SU-DHL-6 (cell line): ENCODE data around the gene KISS1.

Source experiments
- H2AFZ ChIP-seq: fragments of 200-600 bp; sonication (generic); 2 replicates; pipeline ENCODE4 v1.6.1; 2014; ENCODE audit warnings: low read depth, mild to moderate bottlenecking, moderate library complexity, mixed read lengths, antibody characterized with exemption, low read length; ENCODE audit not compliant: severe bottlenecking
- H3F3A ChIP-seq: fragments of 200-600 bp; shearing (Covaris generic); 2 replicates; pipeline ENCODE4 v1.6.0; 2016; ENCODE audit warnings: antibody characterized with exemption, mild to moderate bottlenecking; ENCODE audit not compliant: insufficient read depth
- H3K27ac ChIP-seq: fragments of 200-600 bp; sonication (generic); 2 replicates; pipeline ENCODE4 v1.5.1; 2016; ENCODE audit warnings: low read depth, mild to moderate bottlenecking, low read length, moderate library complexity, mixed read lengths
- H3K27me3 ChIP-seq: fragments of 200-600 bp; sonication (generic), shearing (Covaris generic); 2 replicates; pipeline ENCODE4 v1.6.0; 2014; ENCODE audit warnings: mild to moderate bottlenecking, low read length
- H3K36me3 ChIP-seq: fragments of 200-600 bp; sonication (generic); 2 replicates; pipeline ENCODE4 v1.6.1; 2014; ENCODE audit warnings: mild to moderate bottlenecking, low read length, mixed read lengths
- H3K4me2 ChIP-seq: fragments of 300-600, 200-600 bp; shearing (Covaris generic), sonication (generic); 2 replicates; pipeline ENCODE4 v1.6.0; 2014; ENCODE audit warnings: low read length, low read depth, mild to moderate bottlenecking; ENCODE audit not compliant: poor library complexity, severe bottlenecking
- H3K4me3 ChIP-seq: fragments of 200-600 bp; sonication (generic); 2 replicates; pipeline ENCODE4 v1.5.1; 2014; ENCODE audit warnings: antibody characterized with exemption, low read length, mild to moderate bottlenecking, mixed read lengths; ENCODE audit not compliant: insufficient read depth, poor library complexity, severe bottlenecking
- H3K79me2 ChIP-seq: fragments of 200-600 bp; sonication (generic); 2 replicates; pipeline ENCODE4 v1.6.1; 2014; ENCODE audit warnings: mild to moderate bottlenecking, low read length, moderate library complexity; ENCODE audit not compliant: insufficient read depth
- H3K9ac ChIP-seq: fragments of 200-600 bp; sonication (generic); 2 replicates; pipeline ENCODE4 v1.7.0; 2014; ENCODE audit warnings: mild to moderate bottlenecking, low read length
- H3K9me2 ChIP-seq: fragments of 200-600 bp; sonication (generic); replicated peaks from 2 replicates; pipeline ENCODE4 v1.6.1; 2014; ENCODE audit warnings: low read length; ENCODE audit not compliant: insufficient read depth
- H3K9me3 ChIP-seq: fragments of 200-600 bp; sonication (generic); 2 replicates; pipeline ENCODE4 v1.6.1; 2014; ENCODE audit warnings: low read length, mixed read lengths; ENCODE audit not compliant: insufficient read depth
- H4K20me1 ChIP-seq: fragments of 200-600 bp; sonication (generic); 2 replicates; pipeline ENCODE4 v1.6.1; 2014; ENCODE audit warnings: low read depth, mild to moderate bottlenecking, antibody characterized with exemption, low read length, moderate library complexity, mixed read lengths
- EZH2phosphoT487 ChIP-seq: fragments of 200-600 bp; sonication (generic), shearing (Covaris generic); conservative IDR thresholded peaks from 2 replicates; pipeline ENCODE4 v1.6.1; 2018; ENCODE audit warnings: mild to moderate bottlenecking, antibody characterized with exemption, low read length, moderate library complexity, mixed read lengths
- TF ChIP-seq, protein P1 (sequence below): fragments of 200-600 bp; sonication (generic); IDR thresholded peaks from one replicate; pipeline ENCODE4 v1.5.1; 2017; ENCODE audit warnings: antibody characterized with exemption, mild to moderate bottlenecking, low read length, moderate library complexity; ENCODE audit not compliant: insufficient read depth, poor library complexity, severe bottlenecking

The KISS1 gene

DNA sequence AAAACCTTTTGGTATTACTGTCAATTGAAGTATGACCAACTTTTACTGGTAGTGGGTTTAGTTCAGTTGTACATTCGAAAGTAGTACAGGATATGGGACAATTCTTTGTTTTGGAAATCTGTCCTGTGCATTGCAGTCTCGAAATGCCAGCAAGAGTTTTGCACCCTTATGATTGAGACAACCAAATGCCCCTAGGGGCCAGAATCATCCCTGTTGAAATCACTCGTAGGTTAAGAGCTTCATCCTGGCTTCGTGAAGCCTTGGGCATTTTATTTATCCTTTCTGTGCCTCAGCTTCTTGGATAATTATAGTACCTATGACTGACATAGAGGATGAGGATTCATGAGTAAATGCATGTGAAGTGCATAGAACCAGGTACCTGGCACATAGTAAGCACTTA, 19.9 kb upstream of the KISS1 start:
- TF ChIP-seq, protein P1, sequence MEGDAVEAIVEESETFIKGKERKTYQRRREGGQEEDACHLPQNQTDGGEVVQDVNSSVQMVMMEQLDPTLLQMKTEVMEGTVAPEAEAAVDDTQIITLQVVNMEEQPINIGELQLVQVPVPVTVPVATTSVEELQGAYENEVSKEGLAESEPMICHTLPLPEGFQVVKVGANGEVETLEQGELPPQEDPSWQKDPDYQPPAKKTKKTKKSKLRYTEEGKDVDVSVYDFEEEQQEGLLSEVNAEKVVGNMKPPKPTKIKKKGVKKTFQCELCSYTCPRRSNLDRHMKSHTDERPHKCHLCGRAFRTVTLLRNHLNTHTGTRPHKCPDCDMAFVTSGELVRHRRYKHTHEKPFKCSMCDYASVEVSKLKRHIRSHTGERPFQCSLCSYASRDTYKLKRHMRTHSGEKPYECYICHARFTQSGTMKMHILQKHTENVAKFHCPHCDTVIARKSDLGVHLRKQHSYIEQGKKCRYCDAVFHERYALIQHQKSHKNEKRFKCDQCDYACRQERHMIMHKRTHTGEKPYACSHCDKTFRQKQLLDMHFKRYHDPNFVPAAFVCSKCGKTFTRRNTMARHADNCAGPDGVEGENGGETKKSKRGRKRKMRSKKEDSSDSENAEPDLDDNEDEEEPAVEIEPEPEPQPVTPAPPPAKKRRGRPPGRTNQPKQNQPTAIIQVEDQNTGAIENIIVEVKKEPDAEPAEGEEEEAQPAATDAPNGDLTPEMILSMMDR: no peak
- TF ChIP-seq EZH2phosphoT487: no peak
- no peak overlapping the region for H3K4me2 ChIP-seq
- no peak overlapping the region for H3K27ac ChIP-seq
- no peaks in the 10 kb centered on the region for H3K36me3 ChIP-seq
- H3K79me2 ChIP-seq: no peaks in the 10 kb centered on the region
- H3K9me3 ChIP-seq: no peaks in the 10 kb centered on the region
- H3K4me3 ChIP-seq: no peak overlapping the region
- no peak overlapping the region for H2AFZ ChIP-seq
- no peaks in the 10 kb centered on the region for H3F3A ChIP-seq
- H3K27me3 ChIP-seq: no peaks in the 10 kb centered on the region
- no peaks in the 10 kb centered on the region for H4K20me1 ChIP-seq
- H3K9me2 ChIP-seq: no peaks in the 10 kb centered on the region
- H3K9ac ChIP-seq: no peak overlapping the region

DNA sequence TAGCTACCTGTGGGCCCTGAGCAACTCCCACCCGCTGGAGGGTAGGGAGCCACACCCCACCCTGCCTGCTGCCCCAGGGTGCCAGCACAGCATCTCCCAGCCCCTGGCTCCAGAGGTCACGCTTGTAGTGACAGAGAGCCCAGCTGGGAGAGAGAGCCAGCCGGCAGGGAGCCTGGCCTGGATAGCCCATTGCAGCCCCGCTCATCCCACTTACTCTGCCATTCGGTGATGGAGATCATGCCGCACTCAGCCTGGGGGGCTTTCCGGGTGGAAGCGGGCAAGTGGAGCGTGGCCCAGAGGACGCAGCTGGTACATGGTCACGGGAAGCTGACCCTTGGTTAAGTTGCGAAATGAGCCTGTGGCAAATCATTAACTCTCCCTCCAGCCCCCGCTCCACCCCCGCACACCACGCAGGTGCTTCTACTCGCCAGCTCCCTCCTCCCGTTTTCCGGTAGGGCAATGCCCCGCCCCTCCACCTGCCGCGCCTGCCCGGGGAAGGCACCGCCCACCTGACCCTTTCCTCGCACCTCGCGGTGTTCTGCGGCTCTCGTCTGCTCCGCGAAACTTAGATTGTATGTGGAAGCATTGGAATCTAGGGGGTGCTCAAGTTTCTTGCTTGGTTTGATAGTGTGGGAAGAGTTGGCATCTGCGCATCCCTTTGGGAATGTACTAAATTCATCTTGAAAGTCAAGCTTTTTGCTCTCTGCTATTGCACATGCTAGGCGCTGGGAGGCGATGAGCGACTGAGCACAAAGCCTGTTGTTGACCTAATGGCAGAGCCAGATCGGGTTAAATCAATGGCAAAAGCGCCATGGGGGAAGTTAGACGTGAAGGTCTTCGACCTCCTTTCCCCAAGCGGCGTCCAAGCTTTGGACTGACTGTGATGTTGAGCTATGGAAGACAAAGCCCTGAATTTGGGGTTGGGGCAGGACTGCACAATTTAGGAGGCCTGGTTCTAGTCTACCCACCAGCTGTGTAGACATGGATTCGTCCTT, 17.7 kb upstream of the KISS1 start, which contains the start of gene GOLT1A:
TSS of gene GOLT1A (minus strand) at position 321 of the 995 bp plus-strand sequence. CDS start at position 239, 82 bp downstream.
- Histone ChIP-seq H3K79me2 (no peaks in the 10 kb centered on the region), H4K20me1 (no peaks in the 10 kb centered on the region), H3K9me2 (no peaks in the 10 kb centered on the region), H3K36me3 (no peaks in the 10 kb centered on the region), H3K27me3 (no peaks in the 10 kb centered on the region), H3K9me3 (no peaks in the 10 kb centered on the region), H3F3A (no peaks in the 10 kb centered on the region), H2AFZ (no peak within 1 kb of the TSS), H3K4me2 (no peak within 1 kb of the TSS), H3K4me3 (no peak within 1 kb of the TSS), H3K9ac (no peak within 1 kb of the TSS), H3K27ac (no peak within 1 kb of the TSS)
- TF ChIP-seq, protein P1: no peak
- no peak for TF ChIP-seq EZH2phosphoT487

DNA sequence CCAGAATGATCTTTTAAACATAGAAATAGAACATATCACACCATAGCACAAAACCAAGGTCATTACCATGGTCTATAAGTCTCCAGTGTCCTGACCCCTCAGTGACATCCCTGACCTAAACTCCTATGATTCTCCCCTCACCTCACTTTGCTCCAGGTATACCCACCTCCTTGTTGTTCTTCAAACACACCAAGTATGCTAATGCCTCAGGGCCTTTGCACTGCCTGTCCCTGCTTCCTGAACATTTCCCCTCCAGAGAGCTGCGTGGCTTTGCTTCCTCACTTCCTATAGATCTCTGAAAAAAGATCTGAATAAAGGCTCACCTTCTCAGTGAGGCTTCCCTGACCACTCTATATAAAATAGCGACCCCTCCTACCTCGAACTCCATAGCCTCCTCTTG, 16.4 kb upstream of the KISS1 start:
- H3K79me2 ChIP-seq: no peaks in the 10 kb centered on the region
- H3K4me3 ChIP-seq: no peak overlapping the region
- no peaks in the 10 kb centered on the region for H4K20me1 ChIP-seq
- no peak for TF ChIP-seq EZH2phosphoT487
- TF ChIP-seq, protein P1: no peak
- no peak overlapping the region for H2AFZ ChIP-seq
- H3K9me2 ChIP-seq: no peaks in the 10 kb centered on the region
- no peaks in the 10 kb centered on the region for H3K9me3 ChIP-seq
- no peaks in the 10 kb centered on the region for H3F3A ChIP-seq
- H3K27ac ChIP-seq: no peak overlapping the region
- no peaks in the 10 kb centered on the region for H3K27me3 ChIP-seq
- no peaks in the 10 kb centered on the region for H3K36me3 ChIP-seq
- no peak overlapping the region for H3K9ac ChIP-seq
- no peak overlapping the region for H3K4me2 ChIP-seq
